H1 (cell line): Measurements from ENCODE around the gene PRRX2. TPM values are rescaled to one million over a fixed set of nuclear protein-coding genes. Genes with fewer than 3 reads are reported as not detected.

Source experiments
- CTCF ChIA-PET: fragments of 300-600 bp; sonication (Branson Sonifier 250); formaldehyde crosslinking; loops from one replicate; lab custom pipeline; 2021; ENCODE audit not compliant: partially characterized antibody; lab: Charles Lee
- POLR2A ChIA-PET: fragments of 300-600 bp; sonication (Branson Sonifier 250); formaldehyde crosslinking; loops from one replicate; lab custom pipeline; 2021; ENCODE audit warnings: inconsistent platforms; ENCODE audit not compliant: partially characterized antibody; lab: Charles Lee
- DNase-seq, 2 experiments: peaks; one replicate each; pipeline versions ENCODE4 v3.0.0 to v3.0.0-alpha.2; 2010 to 2022; ENCODE audit warnings: low spot score in 2 of 2, low read depth in 1 of 2, mixed read lengths in 1 of 2
- FAIRE-seq: peaks from 2 replicates; lab custom pipeline; 2011; peaks lifted over from hg19 to GRCh38; lab: Jason Lieb, UNC
- H2AFZ ChIP-seq: 2 replicates; pipeline ENCODE4 v1.8.1; 2012; ENCODE audit warnings: low read length, inconsistent platforms
- H2AK5ac ChIP-seq: 2 replicates; pipeline ENCODE4 v1.6.1; 2013; ENCODE audit warnings: low read depth, low read length
- H2BK120ac ChIP-seq: replicated peaks from 2 replicates; pipeline ENCODE3; 2013; ENCODE audit warnings: low read depth, low read length, inconsistent platforms
- H2BK12ac ChIP-seq: 2 replicates; pipeline ENCODE4 v1.6.1; 2013; ENCODE audit warnings: low read depth, low read length
- H2BK15ac ChIP-seq: 2 replicates; pipeline ENCODE4 v1.6.1; 2013; ENCODE audit warnings: low read length
- H2BK20ac ChIP-seq: 2 replicates; pipeline ENCODE4 v1.6.1; 2013; ENCODE audit warnings: low read length
- H2BK5ac ChIP-seq: 2 replicates; pipeline ENCODE4 v1.6.1; 2013; ENCODE audit warnings: low read depth, low read length
- H3K14ac ChIP-seq: 2 replicates; pipeline ENCODE4 v1.6.1; 2013; ENCODE audit warnings: inconsistent platforms; ENCODE audit not compliant: insufficient read length
- H3K18ac ChIP-seq: 2 replicates; pipeline ENCODE4 v1.6.1; 2013; ENCODE audit warnings: low read length; ENCODE audit errors: extremely low read depth
- H3K23ac ChIP-seq: 2 replicates; pipeline ENCODE4 v1.6.1; 2013; ENCODE audit warnings: inconsistent platforms; ENCODE audit not compliant: insufficient read length
- H3K23me2 ChIP-seq: 2 replicates; pipeline ENCODE4 v1.6.1; 2013; ENCODE audit warnings: low read depth, low read length
- H3K27ac ChIP-seq: 2 replicates; pipeline ENCODE4 v1.6.1; 2011; ENCODE audit warnings: low read depth, low read length, inconsistent platforms
- H3K27me3 ChIP-seq, 4 experiments: replicated peaks in 1 of 4; 1 replicate in 1 of 4; 2 replicates in 3 of 4; pipeline versions ENCODE4 v1.6.1 to v1.8.1; 2011 to 2013; ENCODE audit warnings: low read length in 3 of 4, mild to moderate bottlenecking in 3 of 4, inconsistent platforms in 2 of 4, mixed read lengths in 2 of 4, moderate library complexity in 1 of 4; ENCODE audit not compliant: control insufficient read depth in 3 of 4, insufficient read depth in 3 of 4; ENCODE audit errors: extremely low read depth in 1 of 4
- H3K36me3 ChIP-seq, 4 experiments: 2 replicates each; pipeline versions ENCODE4 v1.6.1 to v1.8.1; 2011 to 2013; ENCODE audit warnings: mild to moderate bottlenecking in 4 of 4, low read length in 3 of 4, moderate library complexity in 2 of 4, control low read depth in 1 of 4, inconsistent platforms in 1 of 4; ENCODE audit not compliant: insufficient read depth in 4 of 4, control insufficient read depth in 2 of 4
- H3K4ac ChIP-seq: replicated peaks from 2 replicates; pipeline ENCODE3; 2013; ENCODE audit warnings: low read length, low read depth, mixed read lengths, inconsistent platforms; ENCODE audit not compliant: insufficient read length
- H3K4me1 ChIP-seq, 4 experiments: replicated peaks in 1 of 4; 1 replicate in 1 of 4; 2 replicates in 3 of 4; pipeline versions ENCODE4 v1.6.1 to v1.8.1; 2011 to 2013; ENCODE audit warnings: low read length in 3 of 4, inconsistent platforms in 2 of 4, mixed read lengths in 1 of 4; ENCODE audit not compliant: insufficient read depth in 4 of 4, control insufficient read depth in 3 of 4
- H3K4me2 ChIP-seq, 2 experiments: 2 replicates each; pipeline versions ENCODE4 v1.6.1 to v1.8.1; 2011 to 2013; ENCODE audit warnings: low read depth in 2 of 2, low read length in 2 of 2, control low read depth in 1 of 2, inconsistent platforms in 1 of 2, mild to moderate bottlenecking in 1 of 2; ENCODE audit not compliant: insufficient read depth in 1 of 2
- H3K4me3 ChIP-seq, 4 experiments: fragments of 200-600, 300-600 bp in 1 of 4; sonication (generic), shearing (Covaris generic), sonication (Bioruptor Twin) in 1 of 4; 2 replicates each; pipeline versions ENCODE4 v1.5.1 to v1.8.1; 2011 to 2016; ENCODE audit warnings: low read length in 4 of 4, low read depth in 3 of 4, control low read depth in 2 of 4, inconsistent platforms in 2 of 4, mild to moderate bottlenecking in 2 of 4, mixed read lengths in 1 of 4, moderate library complexity in 1 of 4; ENCODE audit not compliant: insufficient read depth in 2 of 4; ENCODE audit errors: extremely low read depth in 1 of 4
- H3K56ac ChIP-seq: replicated peaks from 2 replicates; pipeline ENCODE3; 2013; ENCODE audit warnings: low read depth, mild to moderate bottlenecking, mixed read lengths, low read length, inconsistent platforms; ENCODE audit not compliant: insufficient read length
- H3K79me1 ChIP-seq: 2 replicates; pipeline ENCODE4 v1.6.1; 2013; ENCODE audit warnings: low read depth, low read length, control low read depth
- H3K79me2 ChIP-seq, 2 experiments: 2 replicates each; pipeline versions ENCODE4 v1.6.1 to v1.8.1; 2012 to 2013; ENCODE audit warnings: low read length in 2 of 2, mild to moderate bottlenecking in 2 of 2, inconsistent platforms in 1 of 2; ENCODE audit not compliant: insufficient read depth in 2 of 2, control insufficient read depth in 1 of 2
- H3K9ac ChIP-seq, 4 experiments: replicated peaks in 1 of 4; 1 replicate in 1 of 4; 2 replicates in 3 of 4; pipeline versions ENCODE4 v1.6.1 to v1.8.1; 2011 to 2013; ENCODE audit warnings: low read depth in 3 of 4, low read length in 3 of 4, control low read depth in 2 of 4, mild to moderate bottlenecking in 2 of 4, moderate library complexity in 2 of 4, inconsistent platforms in 1 of 4; ENCODE audit errors: extremely low read depth in 1 of 4
- H3K9me3 ChIP-seq, 2 experiments: 2 replicates each; pipeline versions ENCODE4 v1.6.1 to v1.8.1; 2012 to 2013; ENCODE audit warnings: mild to moderate bottlenecking in 2 of 2, moderate library complexity in 2 of 2, control low read depth in 1 of 2, inconsistent platforms in 1 of 2, low read depth in 1 of 2, low read length in 1 of 2, mixed read lengths in 1 of 2; ENCODE audit not compliant: insufficient read depth in 2 of 2
- H4K20me1 ChIP-seq, 2 experiments: replicated peaks in 1 of 2; 2 replicates each; pipeline versions ENCODE3 to v1.8.1; 2011 to 2013; ENCODE audit warnings: inconsistent platforms in 2 of 2, low read length in 2 of 2, mild to moderate bottlenecking in 1 of 2; ENCODE audit not compliant: insufficient read depth in 2 of 2, control insufficient read depth in 1 of 2
- H4K5ac ChIP-seq: 2 replicates; pipeline ENCODE4 v1.6.1; 2013; ENCODE audit warnings: low read length, low read depth, mixed read lengths, inconsistent platforms; ENCODE audit not compliant: insufficient read length
- H4K8ac ChIP-seq: 2 replicates; pipeline ENCODE4 v1.8.0; 2013; ENCODE audit warnings: mild to moderate bottlenecking, moderate library complexity, low read length, inconsistent platforms; ENCODE audit not compliant: insufficient read depth; ENCODE audit errors: extremely low read depth
- H4K91ac ChIP-seq: replicated peaks from 2 replicates; pipeline ENCODE3; 2013; ENCODE audit warnings: low read length, mixed read lengths, inconsistent platforms; ENCODE audit not compliant: insufficient read length
- CTBP2 ChIP-seq: IDR thresholded peaks from 2 replicates; pipeline ENCODE4 v1.7.0; 2011; ENCODE audit warnings: borderline replicate concordance, mild to moderate bottlenecking, moderate library complexity, mixed read lengths, low read length; ENCODE audit not compliant: insufficient read depth, insufficient read length
- EGR1 ChIP-seq: IDR thresholded peaks from 2 replicates; pipeline ENCODE4 v1.6.1; 2011; ENCODE audit warnings: low read depth, low read length, borderline replicate concordance
- POLR2A ChIP-seq, 2 experiments: IDR thresholded peaks; 1 replicate in 1 of 2; 2 replicates in 1 of 2; pipeline ENCODE4 v1.6.1; 2011; ENCODE audit warnings: low read depth in 2 of 2, low read length in 2 of 2, mild to moderate bottlenecking in 2 of 2; ENCODE audit errors: control extremely low read depth in 1 of 2
- RNF2 ChIP-seq: fragments of 200-900, 300-1000 bp; sonication (generic); IDR thresholded peaks from 2 replicates; pipeline ENCODE4 v1.7.1; 2016; ENCODE audit warnings: borderline replicate concordance, low read depth, mild to moderate bottlenecking, antibody characterized with exemption, low read length; ENCODE audit not compliant: poor library complexity, severe bottlenecking; ENCODE audit errors: missing control alignments
- SIRT6 ChIP-seq: IDR thresholded peaks from one replicate; pipeline ENCODE4 v1.7.1; 2012; ENCODE audit warnings: low read length, inconsistent platforms
- TCF12 ChIP-seq: IDR thresholded peaks from 2 replicates; pipeline ENCODE4 v1.6.1; 2011; ENCODE audit warnings: low read depth, mild to moderate bottlenecking, low read length
- YY1 ChIP-seq: IDR thresholded peaks from 2 replicates; pipeline ENCODE4 v1.6.1; 2011; ENCODE audit warnings: low read depth, mild to moderate bottlenecking, low read length
- WGBS, 2 experiments: shearing (Covaris generic) in 1 of 2; methylation state at CpG; one replicate each; pipeline versions ENCODE4 v1.1.6 to v1.1.7; 2013 to 2015; ENCODE audit warnings: low lambda C conversion rate in 2 of 2, mixed read lengths in 2 of 2, inconsistent platforms in 1 of 2, low coverage in 1 of 2, missing lambda C conversion rate in 1 of 2; ENCODE audit not compliant: insufficient replicate concordance in 2 of 2, insufficient coverage in 1 of 2, insufficient read length in 1 of 2; ENCODE audit errors: extremely low coverage in 1 of 2, missing lambda C conversion rate in 1 of 2; 5-methylcytosine and 5-hydroxymethylcytosine counted together
- polyA plus RNA-seq, 7 experiments: library from polyadenylated mRNA; depleted of rRNA in 3 of 7; stranded (reverse) in 5 of 7; unstranded in 2 of 7; fragments of >200 nt in 5 of 7; fragments of 200-250 nt in 2 of 7; gene quantifications; 1 replicate in 5 of 7; 2 replicates in 1 of 7; 4 replicates in 1 of 7; pipeline versions ENCODE4 v1.2.1 to v1.2.3, GENCODE V29; 2011 to 2013; ENCODE audit warnings: missing spikeins in 2 of 7, mixed read lengths in 2 of 7
- total RNA-seq: library from RNA; stranded (reverse); fragmentation: NEBNext Ultra II Directional; extraction: Animal tissue kit (Norgen Biotek cat#: 25700); gene quantifications from 2 replicates; pipeline ENCODE4 v1.2.1, GENCODE V29; 2021

Gene PRRX2
- total and polyA plus RNA-seq, 2 of the 8 experiments (the other 6 are each of a cell fraction or from before 2014, with no cell fraction given), result 5.8 to 9.2 TPM

DNA sequence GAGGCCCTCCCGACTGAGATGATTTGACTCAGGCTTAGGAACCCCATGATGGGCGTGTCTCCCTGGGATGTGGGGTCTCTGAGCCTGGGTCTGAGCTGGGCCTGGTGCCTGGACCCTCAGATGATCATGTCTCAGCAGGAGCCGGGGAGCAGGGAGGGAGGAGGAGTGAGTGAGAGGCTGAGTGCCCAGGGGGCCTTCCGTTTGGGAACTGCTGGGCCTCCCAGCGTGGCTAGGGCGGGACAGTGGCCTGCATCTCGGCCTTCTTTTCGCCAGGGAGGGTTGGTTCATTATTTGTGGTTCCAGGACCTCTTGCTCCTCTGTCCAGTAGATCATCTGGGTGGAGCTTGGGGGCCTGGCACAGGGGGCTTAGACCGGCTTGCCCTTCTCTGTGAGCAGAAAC lies 5.6 kb downstream of the PRRX2 start:
- Histone ChIP-seq H2BK120ac (no peak overlapping the region), H3K4ac (peak overlapping the region; percentile 13), H3K79me2 (no peaks in the 10 kb centered on the region), H2AFZ (no peak overlapping the region), H3K4me2 (no peak overlapping the region), H4K91ac (no peak overlapping the region), H3K18ac (no peak overlapping the region), H3K23ac (no peak overlapping the region), H3K9me3 (no peaks in the 10 kb centered on the region), H3K23me2 (peaks cover 3% of the 10 kb centered on the region; the same call in 1 of the 2 replicates), H3K9ac (no peak overlapping the region), H3K79me1 (no peaks in the 10 kb centered on the region), H3K14ac (no peak overlapping the region), H3K4me3 (no peak overlapping the region), H3K27ac (no peak overlapping the region), H4K8ac (peak overlapping the region; percentile 58), H3K36me3 (no peaks in the 10 kb centered on the region), H2BK15ac (no peak overlapping the region), H2BK12ac (peak overlapping the region; percentile 2; the same call in 1 of the 2 replicates), H3K27me3 (peaks cover 0 to 7% (median 1%) of the 10 kb centered on the region in 4 experiments; a peak in 2 of 7 replicates), H2BK20ac (no peak overlapping the region), H3K4me1 (peaks cover 0 to 9% (median 4%) of the 10 kb centered on the region in 4 experiments; a peak in 5 of 7 replicates), H2AK5ac (no peak overlapping the region), H4K5ac (no peak overlapping the region), H2BK5ac (0 out of 2 replicates have a peak overlapping the region, but pooled peaks have one; percentile 0), H4K20me1 (no peaks in the 10 kb centered on the region), H3K56ac (no peak overlapping the region)
- no peak for FAIRE-seq
- ChIA-PET CTCF (interaction anchor here (1.4 kb wide), 1 partner anchor 56 kb away, joined by 3 read pairs; no protein-coding TSS in a partner anchor), POLR2A (no interaction called here)
- 75% methylated on average over 7 of the region's 9 CpGs; no CpG with 5 or more reads in 1 of the 2 experiments for WGBS, 2 experiments
- DNase-seq, result no peak
- TF ChIP-seq POLR2A (IDR thresholded peaks at IDR 0.05; ENCODE audit: control extremely low read depth in 1 of 2, low read depth in 2 of 2, low read length in 2 of 2) (no peak), RNF2 (no peak), SIRT6 (no peak), YY1 (no peak), CTBP2 (no peak), TCF12 (no peak), EGR1 (no peak)
